GM19035 (cell line): Measurements from ENCODE around the gene BAHCC1.

Source experiments
- ATAC-seq: cut with Tn5 transposase; IDR thresholded peaks from one replicate; pipeline ENCODE4 v1.9.1; 2021; ENCODE audit not compliant: unreplicated experiment

BAHCC1 gene

GRCh38 chr17:81489012-81489997, 94.0 kb downstream of the BAHCC1 start:
- ATAC-seq, result no peak

GRCh38 chr17:81489998-81490992, 95.0 kb downstream of the BAHCC1 start:
- ATAC-seq, result no peak

- no peak for ATAC-seq
Observed at GRCh38 chr17:81491181-81491581, 95.9 kb downstream of the BAHCC1 start.

- ATAC-seq, result no peak
Observed at GRCh38 chr17:81491761-81492160, 96.5 kb downstream of the BAHCC1 start.

- ATAC-seq, result no peak
Observed at GRCh38 chr17:81492202-81492601, 96.9 kb downstream of the BAHCC1 start.

- no peak for ATAC-seq
Observed at GRCh38 chr17:81492706-81493105, 97.4 kb downstream of the BAHCC1 start.

GRCh38 chr17:81493198-81494038, 98.2 kb downstream of the BAHCC1 start:
- no peak for ATAC-seq

GRCh38 chr17:81494626-81495377, 99.5 kb downstream of the BAHCC1 start:
- ATAC-seq, result no peak

- ATAC-seq, result no peak
Observed at GRCh38 chr17:81498953-81499600, 103.8 kb downstream of the BAHCC1 start.

- no peak for ATAC-seq
Observed at GRCh38 chr17:81499601-81499970, 104.3 kb downstream of the BAHCC1 start.

GRCh38 chr17:81500047-81500446, 104.8 kb downstream of the BAHCC1 start:
- ATAC-seq, result no peak

GRCh38 chr17:81502471-81503017, 107.3 kb downstream of the BAHCC1 start:
- ATAC-seq, result no peak

- ATAC-seq, result no peak
Observed at GRCh38 chr17:81503619-81504018, 108.4 kb downstream of the BAHCC1 start.

GRCh38 chr17:81508639-81509206, 113.5 kb downstream of the BAHCC1 start:
- no peak for ATAC-seq

- no peak for ATAC-seq
Observed at GRCh38 chr17:81509207-81509971, 114.1 kb downstream of the BAHCC1 start.

GRCh38 chr17:81509972-81510784, 114.9 kb downstream of the BAHCC1 start:
- no peak for ATAC-seq
